ENCODE measurements around the gene GLRX3. TPM values are rescaled to one million over a fixed set of nuclear protein-coding genes. Genes with fewer than 3 reads are reported as not detected.

GLRX3 gene
- total and polyA plus RNA-seq, 2 of the 13 experiments (the other 11 are each of a cell fraction or from before 2014, with no cell fraction given): 91.4 to 135 TPM

- no peak for TF ChIP-seq PBX2 (CRISPR knock-in tag; IDR thresholded peaks at IDR 0.05)
- peak; percentile 92 for TF ChIP-seq MEIS2 (CRISPR knock-in tag; IDR thresholded peaks at IDR 0.05)
- peak; percentile 65; the same call in 1 of the 2 replicates for TF ChIP-seq BCL3 (CRISPR knock-in tag; IDR thresholded peaks at IDR 0.05)
- no peak for TF ChIP-seq ZBTB42 (CRISPR knock-in tag; IDR thresholded peaks at IDR 0.05)
- TF ChIP-seq ZNF576 (CRISPR knock-in tag; IDR thresholded peaks at IDR 0.05): peak; percentile 67; the same call in 1 of the 2 replicates
- TF ChIP-seq KAT7 (CRISPR knock-in tag; IDR thresholded peaks at IDR 0.05; ENCODE audit: borderline replicate concordance): no peak
- peak; percentile 71 for TF ChIP-seq YY1 (IDR thresholded peaks at IDR 0.05; ENCODE audit: insufficient read depth, insufficient replicate concordance, low read depth, low read length)
- TF ChIP-seq ZNF761 (CRISPR knock-in tag; conservative IDR thresholded peaks at IDR 0.05): peak; percentile 82; the same call in 1 of the 2 replicates
- no peak for TF ChIP-seq ZFP41 (CRISPR knock-in tag; IDR thresholded peaks at IDR 0.05; ENCODE audit: borderline replicate concordance)
- TF ChIP-seq PHF5A (CRISPR knock-in tag; IDR thresholded peaks at IDR 0.05; ENCODE audit: low read depth, unreplicated experiment): peak; percentile 61
- TF ChIP-seq ZNF577 (CRISPR knock-in tag; IDR thresholded peaks at IDR 0.05; ENCODE audit: borderline replicate concordance, low read depth): no peak
- TF ChIP-seq ZGPAT (CRISPR knock-in tag; IDR thresholded peaks at IDR 0.05): 0 out of 2 replicates have a peak, but pooled peaks have one; percentile 26
- no peak for TF ChIP-seq POLR2A (IDR thresholded peaks at IDR 0.05; ENCODE audit: insufficient read depth in 1 of 2, low read depth in 2 of 2, low read length in 2 of 2)
- TF ChIP-seq THAP7 (CRISPR knock-in tag; IDR thresholded peaks at IDR 0.05): no peak
- peak; percentile 58; the same call in 1 of the 2 replicates for TF ChIP-seq ZNF776 (CRISPR knock-in tag; IDR thresholded peaks at IDR 0.05)
- TF ChIP-seq ZKSCAN8 (CRISPR knock-in tag; IDR thresholded peaks at IDR 0.05; ENCODE audit: borderline replicate concordance): no peak
- peak; percentile 84 for TF ChIP-seq SMAD1 (CRISPR knock-in tag; IDR thresholded peaks at IDR 0.05; ENCODE audit: borderline replicate concordance, low read depth)
- TF ChIP-seq NCOA1 (CRISPR knock-in tag; IDR thresholded peaks at IDR 0.05): no peak
- no peak for TF ChIP-seq ZNF205 (CRISPR knock-in tag; IDR thresholded peaks at IDR 0.05)
- TF ChIP-seq TCF7L2 (IDR thresholded peaks at IDR 0.05; ENCODE audit: low read depth, low read length): no peak
- no peak for TF ChIP-seq ZNF615 (CRISPR knock-in tag; IDR thresholded peaks at IDR 0.05; ENCODE audit: borderline replicate concordance)
- 0 out of 2 replicates have a peak, but pooled peaks have one; percentile 55 for TF ChIP-seq BATF2 (CRISPR knock-in tag; IDR thresholded peaks at IDR 0.05)
Observed at GRCh38 chr10:130190055-130190736, 54.0 kb downstream of the GLRX3 start (continued).

Measured in HepG2 (cell line).